Suprapubic skin (tissue), 4 donors: ENCODE data around the gene KLHL14. TPM values are rescaled to one million over a fixed set of nuclear protein-coding genes. Genes with fewer than 3 reads are reported as not detected.

ENCODE experiments used
- DNase-seq, 2 donors: peaks; one replicate each; pipeline ENCODE4 v3.0.0-alpha.2; 2019; ENCODE audit warnings: low spot score in 2 of 2
- H3K27ac ChIP-seq: fragments of 200-600 bp; sonication (generic); one replicate; pipeline ENCODE4 v1.5.1; 2019
- H3K27me3 ChIP-seq: fragments of 200-600 bp; sonication (generic); one replicate; pipeline ENCODE4 v1.5.1; 2019
- H3K36me3 ChIP-seq: fragments of 200-600 bp; sonication (generic); one replicate; pipeline ENCODE4 v1.5.1; 2019
- H3K4me1 ChIP-seq: fragments of 200-600 bp; sonication (generic); one replicate; pipeline ENCODE4 v1.5.1; 2019
- H3K4me3 ChIP-seq: fragments of 200-600 bp; sonication (generic); one replicate; pipeline ENCODE4 v1.5.1; 2019; ENCODE audit warnings: mild to moderate bottlenecking
- H3K9me3 ChIP-seq: fragments of 200-600 bp; sonication (generic); one replicate; pipeline ENCODE4 v1.5.1; 2019
- EP300 ChIP-seq: sonication (generic); formaldehyde crosslinking; IDR thresholded peaks from one replicate; pipeline ENCODE4 v1.6.1; 2017; ENCODE audit warnings: antibody characterized with exemption
- POLR2A ChIP-seq, 2 donors: fragments of 450-650 bp; IDR thresholded peaks; one replicate each; pipeline ENCODE4 v1.6.1; 2017; ENCODE audit warnings: antibody characterized with exemption in 2 of 2, mild to moderate bottlenecking in 2 of 2, moderate library complexity in 2 of 2
- POLR2AphosphoS5 ChIP-seq, 3 donors: sonication (generic); formaldehyde crosslinking; IDR thresholded peaks; one replicate each; pipeline ENCODE4 v1.6.1; 2017; ENCODE audit warnings: antibody characterized with exemption in 3 of 3
- WGBS: methylation state at CpG from one replicate; pipeline ENCODE4 v1.1.5; 2018; 5-methylcytosine and 5-hydroxymethylcytosine counted together
- total RNA-seq, 4 donors: library from RNA; depleted of rRNA; stranded (reverse); fragments of >200 nt; gene quantifications; one replicate each; pipeline ENCODE4 v1.1.0, GENCODE V29; 2016
- TF ChIP-seq, protein P1 (sequence below), 2 donors: fragments of 200-600 bp in 1 of 2; fragments of 450-650 bp in 1 of 2; sonication (generic) in 1 of 2; IDR thresholded peaks; one replicate each; pipeline ENCODE4 v1.5.1; 2016 to 2019; ENCODE audit warnings: antibody characterized with exemption in 2 of 2, mild to moderate bottlenecking in 1 of 2, moderate library complexity in 1 of 2

The KLHL14 gene
- total RNA-seq, 4 donors from 2014 or later, result 0.13 to 0.24 TPM; not detected in 2

DNA sequence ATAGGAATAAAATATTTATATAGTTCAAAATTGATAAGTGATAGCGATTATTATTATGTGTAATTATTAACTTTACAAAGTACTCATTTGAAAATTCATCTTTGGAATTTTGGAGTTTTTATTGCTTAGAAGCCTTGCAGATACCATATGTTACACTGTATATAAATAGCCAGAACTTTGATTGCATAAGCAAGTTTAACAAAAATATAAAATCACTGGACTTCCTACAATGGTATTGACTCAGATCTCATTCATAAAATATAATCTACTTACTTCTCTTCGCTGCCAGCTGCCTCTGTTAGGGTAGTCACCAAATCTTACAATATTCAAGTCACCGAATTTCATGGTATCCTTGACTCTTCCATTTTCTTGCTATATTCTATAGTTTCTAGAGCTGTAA, 22.5 kb downstream of the KLHL14 start:
- H3K27me3 ChIP-seq, result no peaks in the 10 kb centered on the region
- H3K27ac ChIP-seq, result no peak overlapping the region
- no peaks in the 10 kb centered on the region for H3K36me3 ChIP-seq
- H3K9me3 ChIP-seq, result no peaks in the 10 kb centered on the region
- no peaks in the 10 kb centered on the region for H3K4me1 ChIP-seq
- TF ChIP-seq EP300 (no peak), POLR2A (IDR thresholded peaks at IDR 0.05) (no peak), POLR2AphosphoS5 (IDR thresholded peaks at IDR 0.05) (no peak)
- TF ChIP-seq, protein P1, sequence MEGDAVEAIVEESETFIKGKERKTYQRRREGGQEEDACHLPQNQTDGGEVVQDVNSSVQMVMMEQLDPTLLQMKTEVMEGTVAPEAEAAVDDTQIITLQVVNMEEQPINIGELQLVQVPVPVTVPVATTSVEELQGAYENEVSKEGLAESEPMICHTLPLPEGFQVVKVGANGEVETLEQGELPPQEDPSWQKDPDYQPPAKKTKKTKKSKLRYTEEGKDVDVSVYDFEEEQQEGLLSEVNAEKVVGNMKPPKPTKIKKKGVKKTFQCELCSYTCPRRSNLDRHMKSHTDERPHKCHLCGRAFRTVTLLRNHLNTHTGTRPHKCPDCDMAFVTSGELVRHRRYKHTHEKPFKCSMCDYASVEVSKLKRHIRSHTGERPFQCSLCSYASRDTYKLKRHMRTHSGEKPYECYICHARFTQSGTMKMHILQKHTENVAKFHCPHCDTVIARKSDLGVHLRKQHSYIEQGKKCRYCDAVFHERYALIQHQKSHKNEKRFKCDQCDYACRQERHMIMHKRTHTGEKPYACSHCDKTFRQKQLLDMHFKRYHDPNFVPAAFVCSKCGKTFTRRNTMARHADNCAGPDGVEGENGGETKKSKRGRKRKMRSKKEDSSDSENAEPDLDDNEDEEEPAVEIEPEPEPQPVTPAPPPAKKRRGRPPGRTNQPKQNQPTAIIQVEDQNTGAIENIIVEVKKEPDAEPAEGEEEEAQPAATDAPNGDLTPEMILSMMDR (IDR thresholded peaks at IDR 0.05), result no peak
- H3K4me3 ChIP-seq, result no peak overlapping the region
- DNase-seq, result no peak
- 87% methylated on average over 3 of the region's 3 CpGs for WGBS

DNA sequence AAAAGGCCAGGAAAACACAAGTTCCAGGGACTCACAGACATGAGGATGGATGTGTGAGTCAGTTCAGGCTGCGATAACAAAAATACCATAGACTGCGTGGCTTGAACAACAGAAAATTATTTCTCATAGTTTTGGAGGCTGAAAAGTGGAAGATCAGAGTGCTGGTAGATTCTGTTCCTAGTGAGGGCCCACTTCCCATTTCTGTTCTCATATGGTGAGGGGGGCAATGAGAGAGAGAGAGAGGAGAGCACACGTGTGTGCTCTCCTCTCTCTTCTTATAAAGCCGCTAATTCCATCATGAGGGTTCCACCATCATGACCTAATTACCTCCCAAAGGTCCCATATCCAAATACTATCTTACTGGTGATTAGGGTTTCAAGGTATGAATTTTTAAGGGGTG, 23.0 kb downstream of the KLHL14 start:
- 91% methylated on average over 4 of the region's 4 CpGs for WGBS
- no peaks in the 10 kb centered on the region for H3K36me3 ChIP-seq
- no peak overlapping the region for H3K4me3 ChIP-seq
- no peaks in the 10 kb centered on the region for H3K4me1 ChIP-seq
- H3K27me3 ChIP-seq, result no peaks in the 10 kb centered on the region
- no peak for DNase-seq
- TF ChIP-seq POLR2AphosphoS5 (IDR thresholded peaks at IDR 0.05), result no peak
- no peak for TF ChIP-seq POLR2A (IDR thresholded peaks at IDR 0.05)
- no peak for TF ChIP-seq EP300
- TF ChIP-seq, protein P1 (IDR thresholded peaks at IDR 0.05), result no peak
- H3K9me3 ChIP-seq, result no peaks in the 10 kb centered on the region
- H3K27ac ChIP-seq, result no peak overlapping the region

DNA sequence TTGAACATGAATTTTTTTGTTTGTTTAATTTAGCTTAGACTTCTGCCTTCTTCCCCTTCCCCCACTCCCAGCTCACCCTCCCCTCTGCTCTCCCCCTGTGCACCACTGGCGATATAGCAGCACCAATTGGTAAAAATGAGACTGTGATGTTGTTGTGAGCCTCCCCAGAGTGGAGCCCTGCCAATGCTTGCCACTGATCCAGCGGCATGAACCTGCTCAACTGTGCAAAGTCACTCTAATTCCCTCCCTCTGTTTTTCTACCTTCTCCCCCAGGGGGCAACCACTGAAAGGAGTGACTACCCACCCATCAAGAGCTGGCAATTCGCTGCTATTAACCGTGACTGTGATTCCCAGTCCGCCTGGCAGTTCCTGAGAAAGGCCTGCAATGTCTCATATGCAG, 30.2 kb downstream of the KLHL14 start:
- 54% methylated on average over 5 of the region's 5 CpGs for WGBS
- Histone ChIP-seq H3K36me3 (no peaks in the 10 kb centered on the region), H3K27ac (no peak overlapping the region), H3K4me3 (no peak overlapping the region), H3K9me3 (no peaks in the 10 kb centered on the region), H3K27me3 (no peaks in the 10 kb centered on the region), H3K4me1 (no peaks in the 10 kb centered on the region)
- no peak for DNase-seq
- TF ChIP-seq POLR2AphosphoS5 (IDR thresholded peaks at IDR 0.05) (no peak), EP300 (no peak), POLR2A (IDR thresholded peaks at IDR 0.05) (no peak)
- TF ChIP-seq, protein P1 (IDR thresholded peaks at IDR 0.05), result no peak

DNA sequence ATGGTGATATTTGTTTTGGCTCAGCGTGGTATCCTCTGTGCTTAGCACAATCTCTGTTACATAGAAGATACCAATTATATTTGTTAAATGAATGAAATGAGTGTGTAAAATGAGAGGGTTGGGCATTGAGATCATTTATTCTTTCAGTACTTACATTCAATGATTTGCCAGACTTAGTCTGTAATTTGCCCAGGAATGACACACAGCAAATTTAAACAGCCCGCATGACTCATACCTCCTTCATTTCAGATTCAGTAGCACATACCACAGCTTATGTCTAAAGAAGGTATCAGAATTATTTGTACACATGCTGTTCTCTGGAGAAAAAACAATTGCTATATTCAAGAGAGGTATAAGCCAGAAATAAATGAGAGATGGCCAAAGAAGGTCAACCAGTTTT, 37.0 kb downstream of the KLHL14 start:
- Histone ChIP-seq H3K36me3 (no peaks in the 10 kb centered on the region), H3K9me3 (no peaks in the 10 kb centered on the region), H3K27me3 (no peaks in the 10 kb centered on the region), H3K4me1 (no peaks in the 10 kb centered on the region), H3K27ac (no peak overlapping the region), H3K4me3 (no peak overlapping the region)
- 89% methylated on average over 2 of the region's 2 CpGs for WGBS
- TF ChIP-seq EP300 (no peak), POLR2A (IDR thresholded peaks at IDR 0.05) (no peak), POLR2AphosphoS5 (IDR thresholded peaks at IDR 0.05) (no peak)
- TF ChIP-seq, protein P1 (IDR thresholded peaks at IDR 0.05), result no peak
- DNase-seq, result no peak

DNA sequence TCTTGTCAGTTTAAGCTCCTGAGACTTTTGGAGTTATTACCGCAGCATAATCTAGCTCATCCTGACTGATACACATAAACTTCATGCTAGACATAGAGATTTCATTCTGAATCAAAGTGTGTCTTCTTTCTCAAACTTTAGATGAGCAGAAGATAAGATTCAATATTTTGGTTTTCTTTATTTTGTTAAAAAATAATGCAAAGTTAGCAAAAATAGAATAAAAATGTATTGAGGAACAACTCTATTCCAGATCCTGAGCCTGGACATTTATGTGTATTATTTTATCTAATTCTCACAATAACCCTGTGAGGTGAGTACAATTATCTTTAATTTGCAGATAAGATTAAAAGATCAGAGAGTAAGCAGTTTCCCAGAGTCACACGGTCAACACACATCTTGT, 38.4 kb downstream of the KLHL14 start:
- no peaks in the 10 kb centered on the region for H3K4me1 ChIP-seq
- no peak for DNase-seq
- no peak overlapping the region for H3K4me3 ChIP-seq
- H3K27me3 ChIP-seq, result no peaks in the 10 kb centered on the region
- 96% methylated on average over 2 of the region's 2 CpGs for WGBS
- no peak for TF ChIP-seq EP300
- no peak for TF ChIP-seq POLR2A (IDR thresholded peaks at IDR 0.05)
- TF ChIP-seq, protein P1 (IDR thresholded peaks at IDR 0.05), result no peak
- no peak for TF ChIP-seq POLR2AphosphoS5 (IDR thresholded peaks at IDR 0.05)
- no peaks in the 10 kb centered on the region for H3K36me3 ChIP-seq
- H3K27ac ChIP-seq, result no peak overlapping the region
- H3K9me3 ChIP-seq, result no peaks in the 10 kb centered on the region
